Tibial nerve (tissue), 3 donors: ENCODE data around the gene ARIH2.

Source experiments
- POLR2A ChIP-seq, 2 donors: fragments of 450-650 bp; IDR thresholded peaks; one replicate each; pipeline ENCODE4 v1.6.1; 2017; ENCODE audit warnings: antibody characterized with exemption in 2 of 2, mild to moderate bottlenecking in 2 of 2, moderate library complexity in 2 of 2
- TF ChIP-seq, protein P1 (sequence below), 5 experiments: fragments of 200-600 bp in 3 of 5; fragments of 450-650 bp in 2 of 5; sonication (generic) in 3 of 5; IDR thresholded peaks; one replicate each; pipeline ENCODE4 v1.5.1; 2016 to 2019; ENCODE audit warnings: antibody characterized with exemption in 5 of 5, mild to moderate bottlenecking in 3 of 5, moderate library complexity in 2 of 5

DNA sequence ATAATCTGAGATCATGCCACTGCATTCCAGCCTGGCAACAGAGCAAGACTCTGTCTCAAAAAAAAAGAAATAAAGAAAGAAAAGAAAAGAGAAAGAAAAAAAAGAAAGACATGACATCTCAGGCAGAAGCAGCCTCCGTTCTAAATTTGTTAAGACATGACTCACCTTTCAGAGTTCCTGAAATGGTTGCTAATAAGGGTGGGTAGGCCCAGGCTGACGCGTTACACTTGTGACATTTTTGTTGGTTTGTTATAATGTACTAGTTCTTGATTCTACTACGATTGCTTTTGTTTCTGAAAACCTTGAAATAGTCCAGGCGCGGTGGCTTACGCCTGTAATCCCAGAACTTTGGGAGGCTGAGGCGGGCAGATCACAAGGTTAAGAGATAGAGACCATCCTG, 41.0 kb upstream of the ARIH2 start:
- TF ChIP-seq, protein P1, sequence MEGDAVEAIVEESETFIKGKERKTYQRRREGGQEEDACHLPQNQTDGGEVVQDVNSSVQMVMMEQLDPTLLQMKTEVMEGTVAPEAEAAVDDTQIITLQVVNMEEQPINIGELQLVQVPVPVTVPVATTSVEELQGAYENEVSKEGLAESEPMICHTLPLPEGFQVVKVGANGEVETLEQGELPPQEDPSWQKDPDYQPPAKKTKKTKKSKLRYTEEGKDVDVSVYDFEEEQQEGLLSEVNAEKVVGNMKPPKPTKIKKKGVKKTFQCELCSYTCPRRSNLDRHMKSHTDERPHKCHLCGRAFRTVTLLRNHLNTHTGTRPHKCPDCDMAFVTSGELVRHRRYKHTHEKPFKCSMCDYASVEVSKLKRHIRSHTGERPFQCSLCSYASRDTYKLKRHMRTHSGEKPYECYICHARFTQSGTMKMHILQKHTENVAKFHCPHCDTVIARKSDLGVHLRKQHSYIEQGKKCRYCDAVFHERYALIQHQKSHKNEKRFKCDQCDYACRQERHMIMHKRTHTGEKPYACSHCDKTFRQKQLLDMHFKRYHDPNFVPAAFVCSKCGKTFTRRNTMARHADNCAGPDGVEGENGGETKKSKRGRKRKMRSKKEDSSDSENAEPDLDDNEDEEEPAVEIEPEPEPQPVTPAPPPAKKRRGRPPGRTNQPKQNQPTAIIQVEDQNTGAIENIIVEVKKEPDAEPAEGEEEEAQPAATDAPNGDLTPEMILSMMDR (IDR thresholded peaks at IDR 0.05), result no peak
- no peak for TF ChIP-seq POLR2A (IDR thresholded peaks at IDR 0.05)
